Keratinocyte (primary cell): ENCODE results near the gene AMN. TPM values are rescaled to one million over a fixed set of nuclear protein-coding genes. Genes with fewer than 3 reads are reported as not detected.

ENCODE experiments used
- DNase-seq: peaks from one replicate; pipeline ENCODE4 v3.0.0-alpha.2; 2011; ENCODE audit warnings: low read depth, missing footprints, low spot score
- FAIRE-seq: peaks from 2 replicates; lab custom pipeline; 2011; peaks lifted over from hg19 to GRCh38; lab: Jason Lieb, UNC
- H2AFZ ChIP-seq: 2 replicates; pipeline ENCODE4 v1.6.0; 2012; ENCODE audit warnings: low read length, control low read depth, inconsistent platforms; ENCODE audit not compliant: control insufficient read depth
- H3K27ac ChIP-seq: 2 replicates; pipeline ENCODE4 v1.5.1; 2011; ENCODE audit warnings: low read length; ENCODE audit not compliant: control insufficient read depth, insufficient read depth
- H3K27me3 ChIP-seq: 3 replicates; pipeline ENCODE4 v1.6.0; 2011; ENCODE audit warnings: low read length; ENCODE audit not compliant: control insufficient read depth, insufficient read depth; ENCODE audit errors: extremely low read depth
- H3K36me3 ChIP-seq, 2 experiments: 2 replicates in 1 of 2; 3 replicates in 1 of 2; pipeline ENCODE4 v1.5.1; 2011; ENCODE audit warnings: low read length in 2 of 2, mild to moderate bottlenecking in 1 of 2; ENCODE audit not compliant: control insufficient read depth in 2 of 2, insufficient read depth in 2 of 2; ENCODE audit errors: extremely low read depth in 1 of 2
- H3K4me1 ChIP-seq: 3 replicates; pipeline ENCODE4 v1.5.1; 2011; ENCODE audit warnings: low read length; ENCODE audit not compliant: control insufficient read depth, insufficient read depth; ENCODE audit errors: extremely low read depth
- H3K4me2 ChIP-seq: 3 replicates; pipeline ENCODE4 v1.6.0; 2011; ENCODE audit warnings: low read depth, low read length; ENCODE audit not compliant: control insufficient read depth, insufficient read depth; ENCODE audit errors: extremely low read depth
- H3K4me3 ChIP-seq, 3 experiments: fragments of 200-600 bp in 1 of 3; sonication (generic) in 1 of 3; 2 replicates in 2 of 3; 3 replicates in 1 of 3; pipeline ENCODE4 v1.5.1; 2011 to 2016; ENCODE audit warnings: low read length in 3 of 3, mild to moderate bottlenecking in 3 of 3, control low read depth in 2 of 3, inconsistent platforms in 1 of 3, low read depth in 1 of 3, mixed read lengths in 1 of 3, mixed run types in 1 of 3, moderate library complexity in 1 of 3; ENCODE audit not compliant: control insufficient read depth in 2 of 3, insufficient read depth in 2 of 3; ENCODE audit errors: extremely low read depth in 1 of 3
- H3K79me2 ChIP-seq: 2 replicates; pipeline ENCODE4 v1.6.0; 2012; ENCODE audit warnings: low read length; ENCODE audit not compliant: control insufficient read depth, insufficient read depth
- H3K9ac ChIP-seq: 3 replicates; pipeline ENCODE4 v1.6.0; 2011; ENCODE audit warnings: low read length; ENCODE audit not compliant: control insufficient read depth, insufficient read depth; ENCODE audit errors: extremely low read depth
- H3K9me1 ChIP-seq: 3 replicates; pipeline ENCODE4 v1.6.0; 2011; ENCODE audit warnings: low read length; ENCODE audit not compliant: control insufficient read depth, insufficient read depth; ENCODE audit errors: extremely low read depth
- H3K9me3 ChIP-seq: 2 replicates; pipeline ENCODE4 v1.5.1; 2012; ENCODE audit warnings: low read depth, low read length; ENCODE audit not compliant: control insufficient read depth
- H4K20me1 ChIP-seq: 3 replicates; pipeline ENCODE4 v1.6.0; 2011; ENCODE audit warnings: low read length; ENCODE audit not compliant: control insufficient read depth, insufficient read depth; ENCODE audit errors: extremely low read depth
- EZH2 ChIP-seq: IDR thresholded peaks from one replicate; pipeline ENCODE4 v1.6.1; 2012; ENCODE audit warnings: inconsistent platforms, mild to moderate bottlenecking, low read length, moderate library complexity
- dilution Hi-C: fragments of 300-500 bp; cut with MboI; formaldehyde crosslinking; loops from one replicate; pipeline ENCODE4 v1.7.0; 2020; ENCODE audit warnings: low sequenced_read_pairs; ENCODE audit not compliant: extremely low pct_ligation_motif_present
- polyA plus RNA-seq, 5 experiments: library from polyadenylated mRNA; depleted of rRNA in 3 of 5; stranded (reverse) in 3 of 5; stranded (forward) in 1 of 5; unstranded in 1 of 5; fragments of >200 nt; gene quantifications; 1 replicate in 1 of 5; 2 replicates in 3 of 5; 3 replicates in 1 of 5; pipeline versions ENCODE4 v1.2.1 to v1.2.3, GENCODE V29; 2011 to 2012; ENCODE audit warnings: missing spikeins in 2 of 5, low read depth in 1 of 5, low replicate concordance in 1 of 5
- TF ChIP-seq, protein P1 (sequence below), 3 experiments: IDR thresholded peaks in 1 of 3; conservative IDR thresholded peaks in 1 of 3; optimal IDR thresholded peaks in 1 of 3; 2 replicates in 2 of 3; 3 replicates in 1 of 3; pipeline versions ENCODE3 to v1.5.1; 2011; ENCODE audit warnings: low read length in 3 of 3, mild to moderate bottlenecking in 3 of 3, moderate library complexity in 2 of 3, control low read depth in 1 of 3, inconsistent platforms in 1 of 3; ENCODE audit not compliant: insufficient read depth in 2 of 3; ENCODE audit errors: extremely low read depth in 1 of 3

Gene AMN
- polyA plus RNA-seq, 1 donor (not counting 4 experiments of a cell fraction or from before 2014, with no cell fraction given): 0.22 TPM

DNA sequence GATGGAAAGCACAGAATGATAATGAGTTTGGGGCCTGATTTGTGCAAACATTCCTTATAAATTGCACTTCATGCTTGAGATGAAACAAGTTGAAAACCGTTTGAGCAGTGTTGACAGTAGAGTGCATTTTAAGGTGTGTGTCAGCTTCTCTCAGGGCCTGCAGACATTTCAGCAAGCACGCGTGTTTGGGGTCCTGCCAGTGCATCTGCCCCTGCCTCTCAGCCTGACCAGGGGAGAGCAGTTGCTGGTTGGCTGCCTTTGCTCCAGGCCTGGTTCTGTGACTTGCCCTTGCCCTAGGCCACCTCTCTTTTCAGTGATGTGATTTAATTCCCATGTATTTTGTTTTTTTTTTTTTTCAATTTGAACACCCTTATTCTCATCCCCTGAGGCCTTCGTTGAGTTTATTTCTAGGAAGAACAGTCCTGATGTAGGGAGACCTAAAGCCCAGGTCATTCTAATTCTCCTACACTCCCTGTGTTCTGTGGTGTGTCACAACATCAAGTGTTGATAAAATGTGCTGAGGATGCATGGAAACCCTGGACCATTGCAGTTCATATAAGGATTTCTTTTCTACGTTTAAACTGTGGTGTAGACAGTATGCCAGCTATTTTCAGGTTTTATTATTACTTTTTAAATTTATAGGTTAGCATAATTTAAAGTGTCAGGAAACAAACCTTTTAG, 40.1 kb upstream of the AMN start:
- TF ChIP-seq, protein P1, sequence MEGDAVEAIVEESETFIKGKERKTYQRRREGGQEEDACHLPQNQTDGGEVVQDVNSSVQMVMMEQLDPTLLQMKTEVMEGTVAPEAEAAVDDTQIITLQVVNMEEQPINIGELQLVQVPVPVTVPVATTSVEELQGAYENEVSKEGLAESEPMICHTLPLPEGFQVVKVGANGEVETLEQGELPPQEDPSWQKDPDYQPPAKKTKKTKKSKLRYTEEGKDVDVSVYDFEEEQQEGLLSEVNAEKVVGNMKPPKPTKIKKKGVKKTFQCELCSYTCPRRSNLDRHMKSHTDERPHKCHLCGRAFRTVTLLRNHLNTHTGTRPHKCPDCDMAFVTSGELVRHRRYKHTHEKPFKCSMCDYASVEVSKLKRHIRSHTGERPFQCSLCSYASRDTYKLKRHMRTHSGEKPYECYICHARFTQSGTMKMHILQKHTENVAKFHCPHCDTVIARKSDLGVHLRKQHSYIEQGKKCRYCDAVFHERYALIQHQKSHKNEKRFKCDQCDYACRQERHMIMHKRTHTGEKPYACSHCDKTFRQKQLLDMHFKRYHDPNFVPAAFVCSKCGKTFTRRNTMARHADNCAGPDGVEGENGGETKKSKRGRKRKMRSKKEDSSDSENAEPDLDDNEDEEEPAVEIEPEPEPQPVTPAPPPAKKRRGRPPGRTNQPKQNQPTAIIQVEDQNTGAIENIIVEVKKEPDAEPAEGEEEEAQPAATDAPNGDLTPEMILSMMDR (optimal IDR thresholded peaks at IDR 0.05 in 1 of 3, IDR thresholded peaks at IDR 0.05 in 1 of 3, conservative IDR thresholded peaks at IDR 0.05 in 1 of 3; ENCODE audit: extremely low read depth in 1 of 3, insufficient read depth in 2 of 3, low read length in 3 of 3): no peak
- no peak for TF ChIP-seq EZH2
- Histone ChIP-seq H3K9ac (no peak overlapping the region), H2AFZ (no peak overlapping the region), H3K36me3 (peaks cover 4 to 15% of the 10 kb centered on the region in 2 experiments), H3K4me2 (no peak overlapping the region), H3K79me2 (no peaks in the 10 kb centered on the region), H3K4me3 (no peak overlapping the region), H4K20me1 (no peaks in the 10 kb centered on the region), H3K4me1 (no peaks in the 10 kb centered on the region), H3K27me3 (no peaks in the 10 kb centered on the region), H3K27ac (no peak overlapping the region), H3K9me3 (no peaks in the 10 kb centered on the region), H3K9me1 (no peaks in the 10 kb centered on the region)
- FAIRE-seq: no peak
- dilution Hi-C loops: no loop called here
- DNase-seq: no peak

DNA sequence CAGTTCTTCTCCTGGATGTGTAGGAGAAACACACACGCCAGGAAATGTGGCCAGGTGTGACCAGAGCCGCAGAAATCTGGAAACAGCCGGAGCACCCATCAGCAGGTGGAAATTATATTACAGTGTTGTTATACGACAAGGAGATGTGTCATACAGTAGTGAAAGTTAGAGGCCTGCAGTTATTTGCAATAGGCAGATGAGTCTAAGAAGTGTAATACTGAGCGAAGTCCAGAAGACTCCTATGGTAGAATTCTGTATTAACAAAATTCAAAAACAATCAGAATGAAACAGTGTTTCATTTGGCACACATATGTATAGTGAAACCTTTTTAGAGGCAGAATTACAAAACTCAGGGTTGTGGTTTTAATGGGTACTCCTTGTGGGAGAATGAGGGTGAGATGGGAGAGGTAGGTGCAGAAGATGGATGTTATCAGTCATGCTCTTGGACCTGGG, 39.3 kb upstream of the AMN start:
- no peak for DNase-seq
- dilution Hi-C loops: no loop called here
- Histone ChIP-seq H3K27me3 (no peaks in the 10 kb centered on the region), H4K20me1 (no peaks in the 10 kb centered on the region), H3K9me1 (no peaks in the 10 kb centered on the region), H3K27ac (no peak overlapping the region), H3K4me3 (no peak overlapping the region), H3K79me2 (no peaks in the 10 kb centered on the region), H3K4me1 (no peaks in the 10 kb centered on the region), H3K9ac (no peak overlapping the region), H2AFZ (no peak overlapping the region), H3K9me3 (no peaks in the 10 kb centered on the region), H3K4me2 (no peak overlapping the region), H3K36me3 (peaks cover 8 to 16% of the 10 kb centered on the region in 2 experiments)
- TF ChIP-seq, protein P1 (optimal IDR thresholded peaks at IDR 0.05 in 1 of 3, IDR thresholded peaks at IDR 0.05 in 1 of 3, conservative IDR thresholded peaks at IDR 0.05 in 1 of 3; ENCODE audit: extremely low read depth in 1 of 3, insufficient read depth in 2 of 3, low read length in 3 of 3): no peak
- TF ChIP-seq EZH2: no peak
- no peak for FAIRE-seq
